Subcutaneous adipose tissue (tissue), 4 donors: ENCODE results near the gene OAS2. TPM values are rescaled to one million over a fixed set of nuclear protein-coding genes. Genes with fewer than 3 reads are reported as not detected.

Experiments used
- CTCF ChIP-seq: fragments of 450-650 bp; IDR thresholded peaks from one replicate; pipeline ENCODE4 v1.5.1; 2016; ENCODE audit warnings: low read depth, mild to moderate bottlenecking, control low read depth, antibody characterized with exemption, moderate library complexity
- total RNA-seq, 4 donors: library from RNA; depleted of rRNA; stranded (reverse); fragments of >200 nt; gene quantifications; one replicate each; pipeline ENCODE4 v1.1.0, GENCODE V29; 2016

OAS2 gene
- total RNA-seq, 4 donors from 2014 or later: 9.5 to 19.7 (median 12.3) TPM

GRCh38 chr12:113055594-113056380, 77.5 kb downstream of the OAS2 start:
- no peak for TF ChIP-seq CTCF

GRCh38 chr12:113056381-113056630, 78.0 kb downstream of the OAS2 start:
- TF ChIP-seq CTCF: no peak

DNA sequence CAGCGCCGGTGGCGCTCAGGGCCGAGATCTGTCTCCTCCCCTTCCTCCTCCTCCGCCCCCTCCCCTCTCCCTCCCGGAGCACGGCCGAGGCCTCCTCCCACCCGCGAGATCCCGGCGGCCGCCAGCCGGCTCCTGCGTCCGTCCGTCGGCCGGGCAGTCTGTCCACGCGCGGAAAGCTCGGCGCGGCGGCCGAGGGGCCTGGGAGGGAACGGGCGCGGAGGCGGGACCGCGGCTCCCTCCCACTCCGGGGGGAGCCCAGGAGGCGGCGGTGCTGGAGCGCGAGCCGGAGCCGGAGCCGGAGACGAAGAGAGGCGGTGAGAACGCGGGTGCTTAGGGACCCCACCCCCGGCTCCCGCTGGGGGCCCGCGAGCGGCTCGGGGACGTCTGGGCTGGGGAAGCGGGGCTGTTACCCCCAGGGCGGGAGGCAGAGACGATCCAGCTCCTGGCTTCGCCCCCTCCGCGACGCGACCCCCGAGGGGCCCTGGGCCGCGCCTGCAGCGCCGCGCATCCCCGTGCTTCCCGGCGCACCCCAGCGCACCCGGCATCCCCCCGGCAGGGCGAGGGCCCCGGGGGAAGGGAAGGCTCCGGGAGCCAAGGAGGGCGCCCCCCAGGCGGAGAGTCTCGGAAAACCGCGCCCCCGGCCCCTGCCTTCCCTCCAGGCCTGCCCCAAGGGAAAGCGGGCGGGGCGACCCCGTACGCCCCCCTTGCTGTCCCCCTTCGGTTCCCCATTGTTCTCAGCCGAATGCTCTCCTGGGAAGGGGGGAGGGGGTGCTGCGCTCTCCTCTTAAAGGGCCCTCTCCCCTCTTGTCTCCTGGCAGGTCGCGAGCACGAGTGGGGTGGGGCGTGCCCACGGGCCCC, 78.5 kb downstream of the OAS2 start, which contains the start of gene DTX1:
Gene DTX1, plus strand, starts transcription at position 100 of the 858 bp plus-strand sequence. CDS start 1,463 bp downstream, outside the sequence.
- no peak for TF ChIP-seq CTCF

- no peak for TF ChIP-seq CTCF
These were observed 79.5 kb downstream of the OAS2 start for GRCh38 chr12:113057565-113058485.

DNA sequence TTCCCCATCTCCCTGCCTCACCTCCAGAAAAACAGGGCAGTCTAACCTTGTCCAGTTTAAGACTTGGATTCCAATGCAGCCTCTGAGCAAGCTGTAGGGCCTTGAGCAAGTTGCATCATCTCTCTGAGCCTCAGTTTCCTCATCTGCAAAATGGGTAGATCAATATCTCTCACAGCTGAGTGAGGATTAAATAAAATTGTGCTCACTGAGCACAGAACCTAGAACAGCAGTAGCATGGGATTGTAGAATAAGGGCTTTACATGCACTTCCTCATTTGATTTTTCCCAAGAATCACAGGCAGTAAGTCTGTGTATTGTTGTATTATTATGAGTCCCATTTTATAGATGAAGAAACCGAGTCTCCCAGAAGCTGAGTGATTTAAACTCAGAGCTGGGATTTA, 80.2 kb downstream of the OAS2 start:
- no peak for TF ChIP-seq CTCF

DNA sequence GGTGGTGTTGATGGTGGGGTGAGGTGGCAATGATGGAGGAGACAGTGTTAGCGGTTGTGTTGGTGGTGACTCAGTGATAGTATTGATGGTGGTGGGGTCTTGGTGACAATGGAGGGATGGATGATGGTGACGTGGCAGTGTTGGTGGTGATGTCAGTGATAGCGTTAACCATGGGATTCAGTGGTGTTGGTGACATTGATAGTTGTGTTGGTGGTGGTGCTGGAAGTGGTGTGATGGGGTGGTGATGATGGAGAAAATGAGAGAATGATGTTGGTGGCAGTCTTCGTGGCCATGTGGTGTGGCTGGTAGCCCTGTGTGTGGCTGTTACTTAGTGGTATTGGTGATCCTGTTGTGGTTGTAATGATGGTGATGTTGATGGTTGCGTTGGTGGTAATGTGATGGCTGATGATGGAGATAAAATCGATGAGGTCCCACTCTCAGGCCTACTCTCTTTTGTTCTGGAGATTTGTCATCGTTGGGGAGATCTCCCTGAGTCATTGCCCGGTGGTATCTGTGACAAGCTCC, 80.8 kb downstream of the OAS2 start:
- no peak for TF ChIP-seq CTCF
